OCI-M2 (cell line): ENCODE measurements around the gene SAMD4A.

ENCODE experiments used
- DNase-seq: peaks from one replicate; lab custom pipeline; 2025; ENCODE audit not compliant: unreplicated experiment; lab: John Stamatoyannopoulos, UW

Gene SAMD4A

GRCh38 chr14:54698966-54699530 is 132.1 kb downstream of the SAMD4A start:
- DNase-seq = no peak

GRCh38 chr14:54699735-54700134 is 132.8 kb downstream of the SAMD4A start:
- DNase-seq = no peak

GRCh38 chr14:54700717-54701116 is 133.8 kb downstream of the SAMD4A start:
- DNase-seq = no peak

GRCh38 chr14:54702014-54702491 is 135.1 kb downstream of the SAMD4A start:
- no peak for DNase-seq

GRCh38 chr14:54702492-54702891 is 135.6 kb downstream of the SAMD4A start:
- DNase-seq = no peak

GRCh38 chr14:54703082-54703481 is 136.2 kb downstream of the SAMD4A start:
- DNase-seq = no peak

- DNase-seq = no peak
Observed at GRCh38 chr14:54703724-54704123, 136.8 kb downstream of the SAMD4A start.

GRCh38 chr14:54704768-54705167 is 137.8 kb downstream of the SAMD4A start:
- DNase-seq = no peak

- no peak for DNase-seq
Observed at GRCh38 chr14:54706769-54707168, 139.8 kb downstream of the SAMD4A start.

- DNase-seq = no peak
Observed at GRCh38 chr14:54708161-54708560, 141.2 kb downstream of the SAMD4A start.

GRCh38 chr14:54708982-54709381 is 142.1 kb downstream of the SAMD4A start:
- no peak for DNase-seq

- DNase-seq = no peak
Observed at GRCh38 chr14:54709444-54709843, 142.5 kb downstream of the SAMD4A start.

- no peak for DNase-seq
Observed at GRCh38 chr14:54709867-54710266, 142.9 kb downstream of the SAMD4A start.

- no peak for DNase-seq
Observed at GRCh38 chr14:54711312-54711711, 144.4 kb downstream of the SAMD4A start.

GRCh38 chr14:54711812-54712464 is 145.0 kb downstream of the SAMD4A start:
- no peak for DNase-seq

GRCh38 chr14:54712465-54713200 is 145.7 kb downstream of the SAMD4A start:
- DNase-seq = no peak

GRCh38 chr14:54713379-54713778 is 146.5 kb downstream of the SAMD4A start:
- DNase-seq = no peak

- DNase-seq = no peak
Observed at GRCh38 chr14:54715239-54715638, 148.3 kb downstream of the SAMD4A start.

GRCh38 chr14:54715811-54716210 is 148.9 kb downstream of the SAMD4A start:
- DNase-seq = no peak

- DNase-seq = no peak
Observed at GRCh38 chr14:54716862-54717261, 149.9 kb downstream of the SAMD4A start.

GRCh38 chr14:54718046-54718445 is 151.1 kb downstream of the SAMD4A start:
- no peak for DNase-seq

- no peak for DNase-seq
Observed at GRCh38 chr14:54719406-54719805, 152.5 kb downstream of the SAMD4A start.
